ENCODE data around the gene BCL2.

Gene BCL2

GRCh38 chr18:63137999-63138435 lies 181.6 kb downstream of the BCL2 start:
- H3K4me3 Mint-ChIP-seq: peak overlapping the region; percentile 75
- H3K36me3 Mint-ChIP-seq (ENCODE audit: low read depth): peaks cover 38% of the 10 kb centered on the region

GRCh38 chr18:63135101-63135500 lies 184.5 kb downstream of the BCL2 start:
- no peak for DNase-seq (ENCODE audit: low spot score)
- Mint-ChIP-seq H3K27ac (no peak overlapping the region), H3K27me3 (ENCODE audit: low read depth) (no peaks in the 10 kb centered on the region), H3K36me3 (ENCODE audit: low read depth) (peaks cover 15% of the 10 kb centered on the region), H3K4me3 (no peak overlapping the region), H3K9me3 (no peaks in the 10 kb centered on the region), H3K4me1 (ENCODE audit: low read depth) (peaks cover 52% of the 10 kb centered on the region)

More at GRCh38 chr18:63137999-63138435, 181.6 kb downstream of the BCL2 start:
- Mint-ChIP-seq H3K4me1 (ENCODE audit: low read depth) (peaks cover 51% of the 10 kb centered on the region), H3K27ac (peak overlapping the region; percentile 84), H3K9me3 (no peaks in the 10 kb centered on the region), H3K27me3 (ENCODE audit: low read depth) (no peaks in the 10 kb centered on the region)
- peak; percentile 42 for DNase-seq (ENCODE audit: low spot score)

GRCh38 chr18:63132819-63133200 lies 186.8 kb downstream of the BCL2 start:
- H3K4me3 Mint-ChIP-seq: no peak overlapping the region
- H3K9me3 Mint-ChIP-seq: no peaks in the 10 kb centered on the region
- no peak overlapping the region for H3K27ac Mint-ChIP-seq
- H3K4me1 Mint-ChIP-seq (ENCODE audit: low read depth): peaks cover 38% of the 10 kb centered on the region
- no peaks in the 10 kb centered on the region for H3K27me3 Mint-ChIP-seq (ENCODE audit: low read depth)
- peaks cover 19% of the 10 kb centered on the region for H3K36me3 Mint-ChIP-seq (ENCODE audit: low read depth)
- DNase-seq (ENCODE audit: low spot score): no peak

- Mint-ChIP-seq H3K27ac (no peak overlapping the region), H3K36me3 (ENCODE audit: low read depth) (peaks cover 24% of the 10 kb centered on the region), H3K27me3 (ENCODE audit: low read depth) (no peaks in the 10 kb centered on the region), H3K9me3 (no peaks in the 10 kb centered on the region), H3K4me3 (no peak overlapping the region), H3K4me1 (ENCODE audit: low read depth) (peaks cover 34% of the 10 kb centered on the region)
- DNase-seq (ENCODE audit: low spot score): no peak
Observed at GRCh38 chr18:63131959-63132818, 187.4 kb downstream of the BCL2 start.

GRCh38 chr18:63131106-63131958 lies 188.2 kb downstream of the BCL2 start:
- H3K27me3 Mint-ChIP-seq (ENCODE audit: low read depth): no peaks in the 10 kb centered on the region
- H3K9me3 Mint-ChIP-seq: no peaks in the 10 kb centered on the region

GRCh38 chr18:63130176-63130575 lies 189.4 kb downstream of the BCL2 start:
- no peak overlapping the region for H3K27ac Mint-ChIP-seq
- DNase-seq (ENCODE audit: low spot score): no peak
- peaks cover 24% of the 10 kb centered on the region for H3K36me3 Mint-ChIP-seq (ENCODE audit: low read depth)
- no peaks in the 10 kb centered on the region for H3K27me3 Mint-ChIP-seq (ENCODE audit: low read depth)
- peaks cover 24% of the 10 kb centered on the region for H3K4me1 Mint-ChIP-seq (ENCODE audit: low read depth)
- H3K9me3 Mint-ChIP-seq: no peaks in the 10 kb centered on the region
- no peak overlapping the region for H3K4me3 Mint-ChIP-seq

More at GRCh38 chr18:63131106-63131958, 188.2 kb downstream of the BCL2 start:
- peak overlapping the region; percentile 61 for H3K27ac Mint-ChIP-seq
- peaks cover 33% of the 10 kb centered on the region for H3K4me1 Mint-ChIP-seq (ENCODE audit: low read depth)
- DNase-seq (ENCODE audit: low spot score): no peak
- no peak overlapping the region for H3K4me3 Mint-ChIP-seq
- peaks cover 29% of the 10 kb centered on the region for H3K36me3 Mint-ChIP-seq (ENCODE audit: low read depth)

- H3K9me3 Mint-ChIP-seq: no peaks in the 10 kb centered on the region
Observed at GRCh38 chr18:63128237-63128974, 191.2 kb downstream of the BCL2 start.

GRCh38 chr18:63126134-63127069 lies 193.2 kb downstream of the BCL2 start:
- Mint-ChIP-seq H3K4me3 (no peak overlapping the region), H3K27ac (no peak overlapping the region), H3K9me3 (no peaks in the 10 kb centered on the region)

More at GRCh38 chr18:63128237-63128974, 191.2 kb downstream of the BCL2 start:
- no peak overlapping the region for H3K27ac Mint-ChIP-seq
- H3K27me3 Mint-ChIP-seq (ENCODE audit: low read depth): no peaks in the 10 kb centered on the region
- H3K36me3 Mint-ChIP-seq (ENCODE audit: low read depth): peaks cover 34% of the 10 kb centered on the region
- no peak for DNase-seq (ENCODE audit: low spot score)
- H3K4me3 Mint-ChIP-seq: no peak overlapping the region
- H3K4me1 Mint-ChIP-seq (ENCODE audit: low read depth): peaks cover 22% of the 10 kb centered on the region

GRCh38 chr18:63120620-63121019 lies 198.9 kb downstream of the BCL2 start:
- Mint-ChIP-seq H3K27me3 (ENCODE audit: low read depth) (peaks cover 27% of the 10 kb centered on the region), H3K36me3 (ENCODE audit: low read depth) (peaks cover 16% of the 10 kb centered on the region), H3K27ac (no peak overlapping the region), H3K9me3 (no peaks in the 10 kb centered on the region), H3K4me1 (ENCODE audit: low read depth) (peaks cover 5% of the 10 kb centered on the region), H3K4me3 (no peak overlapping the region)
- DNase-seq (ENCODE audit: low spot score): no peak

More at GRCh38 chr18:63126134-63127069, 193.2 kb downstream of the BCL2 start:
- Mint-ChIP-seq H3K27me3 (ENCODE audit: low read depth) (no peaks in the 10 kb centered on the region), H3K36me3 (ENCODE audit: low read depth) (peaks cover 38% of the 10 kb centered on the region), H3K4me1 (ENCODE audit: low read depth) (peaks cover 11% of the 10 kb centered on the region)
- DNase-seq (ENCODE audit: low spot score): no peak

- DNase-seq (ENCODE audit: low spot score): no peak
- Mint-ChIP-seq H3K27ac (no peak overlapping the region), H3K27me3 (ENCODE audit: low read depth) (peaks cover 31% of the 10 kb centered on the region), H3K4me1 (ENCODE audit: low read depth) (peaks cover 5% of the 10 kb centered on the region), H3K9me3 (no peaks in the 10 kb centered on the region), H3K36me3 (ENCODE audit: low read depth) (peaks cover 12% of the 10 kb centered on the region), H3K4me3 (no peak overlapping the region)
Observed at GRCh38 chr18:63119647-63120046, 199.9 kb downstream of the BCL2 start.

- H3K36me3 Mint-ChIP-seq (ENCODE audit: low read depth): peaks cover 16% of the 10 kb centered on the region
- peaks cover 19% of the 10 kb centered on the region for H3K4me1 Mint-ChIP-seq (ENCODE audit: low read depth)
- H3K4me3 Mint-ChIP-seq: no peak overlapping the region
- peaks cover 19% of the 10 kb centered on the region for H3K9me3 Mint-ChIP-seq
- H3K27ac Mint-ChIP-seq: no peak overlapping the region
- peaks cover 30% of the 10 kb centered on the region for H3K27me3 Mint-ChIP-seq (ENCODE audit: low read depth)
- DNase-seq (ENCODE audit: low spot score): no peak
Observed at GRCh38 chr18:63113899-63114565, 205.5 kb downstream of the BCL2 start.

- Mint-ChIP-seq H3K4me1 (ENCODE audit: low read depth) (peaks cover 20% of the 10 kb centered on the region), H3K9me3 (peaks cover 19% of the 10 kb centered on the region), H3K36me3 (ENCODE audit: low read depth) (peaks cover 16% of the 10 kb centered on the region), H3K27ac (no peak overlapping the region), H3K4me3 (no peak overlapping the region), H3K27me3 (ENCODE audit: low read depth) (peaks cover 22% of the 10 kb centered on the region)
- DNase-seq (ENCODE audit: low spot score): no peak
Observed at GRCh38 chr18:63112706-63113105, 206.9 kb downstream of the BCL2 start.

Data from T-helper 2 cell treated with Interferon-gamma antibody and Interleukin-4, amounts not matched to agents 5 μg/mL and 100 μg/mL, for 36 hours (primary cell).